ENCODE data around the gene RACK1.

RACK1 gene

DNA sequence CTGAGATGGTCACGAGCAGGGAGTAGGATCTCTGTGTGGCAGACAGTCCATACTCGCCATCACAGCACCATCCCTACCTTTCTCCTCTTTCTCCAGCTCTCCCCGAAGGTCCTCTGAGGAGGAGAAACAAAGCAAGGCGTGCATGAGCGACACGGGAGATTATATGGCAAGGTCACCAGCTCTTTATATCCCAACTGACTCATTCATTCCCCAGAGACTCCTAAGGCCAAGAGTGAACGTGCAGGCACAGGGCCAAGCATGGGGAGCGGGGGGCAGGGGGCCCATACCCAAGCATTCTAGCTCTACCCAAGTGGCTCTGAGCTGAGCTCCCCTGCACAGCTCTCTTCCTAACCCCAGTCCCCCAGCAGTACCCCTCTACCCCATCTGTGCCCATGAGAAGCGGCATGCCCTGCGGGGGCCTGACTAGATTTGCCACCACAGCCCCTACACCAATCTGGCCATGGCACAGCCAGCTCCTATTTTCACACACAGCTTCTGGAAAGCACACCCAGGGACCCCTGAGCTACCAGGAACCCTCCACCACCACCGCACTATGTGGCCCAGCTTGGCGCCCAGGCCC, 45.5 kb downstream of the RACK1 start:
- DNase-seq (ENCODE audit: low read depth in 2 of 2): no peak

DNA sequence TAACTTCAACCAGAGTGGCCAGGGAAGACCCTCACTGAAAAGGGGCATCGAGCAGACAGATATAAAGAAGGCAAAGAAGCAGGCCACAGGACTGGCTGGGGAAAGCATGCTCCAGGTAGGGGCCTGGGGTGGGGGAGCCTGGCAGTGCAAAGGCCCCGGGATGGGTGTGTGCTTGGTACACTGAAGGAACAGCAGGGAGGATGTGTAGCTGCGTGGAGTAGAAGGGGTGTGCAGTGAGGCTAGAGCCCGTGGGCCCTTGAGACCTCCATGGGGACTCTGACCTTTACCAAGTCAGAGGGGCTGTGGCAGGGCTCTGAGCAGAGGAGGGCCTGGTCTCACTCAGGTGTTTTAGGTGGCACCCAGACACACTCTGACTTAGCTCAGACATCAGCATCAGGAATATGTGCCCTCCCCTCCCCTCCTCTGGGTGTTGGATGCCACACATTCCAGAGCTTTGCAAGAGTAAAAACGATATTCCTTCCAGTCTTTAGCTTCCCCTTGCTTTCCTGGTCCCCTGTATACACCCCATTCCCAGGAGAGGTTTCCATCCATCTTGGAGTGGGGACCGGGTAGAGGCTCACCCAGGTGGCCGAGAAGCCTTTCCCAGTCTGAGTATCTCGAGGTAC, 46.3 kb downstream of the RACK1 start:
- no peak for DNase-seq (ENCODE audit: low read depth in 2 of 2)

DNA sequence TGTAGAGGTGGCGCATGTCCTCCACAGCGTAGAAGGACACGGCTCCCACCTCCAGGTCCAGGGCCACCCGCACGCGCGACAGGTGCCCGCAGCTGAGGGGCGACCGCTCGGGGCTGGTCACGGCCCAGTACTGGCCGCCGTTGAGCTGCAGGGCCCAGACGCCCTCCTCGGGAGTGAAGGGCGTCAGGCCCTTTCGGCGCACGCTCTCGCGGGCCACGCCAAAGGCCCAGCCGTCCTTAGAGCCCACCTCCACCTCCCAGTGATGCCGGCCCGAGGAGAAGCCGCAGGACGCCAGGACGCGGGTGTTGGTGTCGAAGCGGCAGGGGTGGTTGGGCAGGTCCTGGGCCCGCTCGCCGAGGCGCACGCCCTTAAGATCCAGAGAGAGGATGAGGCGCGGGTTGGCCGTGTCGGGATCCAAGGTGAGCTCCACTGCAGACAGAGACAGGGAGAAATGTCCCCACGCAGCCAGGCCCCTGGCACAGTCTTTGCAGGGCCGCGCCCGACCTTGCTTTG, 48.4 kb downstream of the RACK1 start:
- no peak for DNase-seq (ENCODE audit: low read depth in 2 of 2)

DNA sequence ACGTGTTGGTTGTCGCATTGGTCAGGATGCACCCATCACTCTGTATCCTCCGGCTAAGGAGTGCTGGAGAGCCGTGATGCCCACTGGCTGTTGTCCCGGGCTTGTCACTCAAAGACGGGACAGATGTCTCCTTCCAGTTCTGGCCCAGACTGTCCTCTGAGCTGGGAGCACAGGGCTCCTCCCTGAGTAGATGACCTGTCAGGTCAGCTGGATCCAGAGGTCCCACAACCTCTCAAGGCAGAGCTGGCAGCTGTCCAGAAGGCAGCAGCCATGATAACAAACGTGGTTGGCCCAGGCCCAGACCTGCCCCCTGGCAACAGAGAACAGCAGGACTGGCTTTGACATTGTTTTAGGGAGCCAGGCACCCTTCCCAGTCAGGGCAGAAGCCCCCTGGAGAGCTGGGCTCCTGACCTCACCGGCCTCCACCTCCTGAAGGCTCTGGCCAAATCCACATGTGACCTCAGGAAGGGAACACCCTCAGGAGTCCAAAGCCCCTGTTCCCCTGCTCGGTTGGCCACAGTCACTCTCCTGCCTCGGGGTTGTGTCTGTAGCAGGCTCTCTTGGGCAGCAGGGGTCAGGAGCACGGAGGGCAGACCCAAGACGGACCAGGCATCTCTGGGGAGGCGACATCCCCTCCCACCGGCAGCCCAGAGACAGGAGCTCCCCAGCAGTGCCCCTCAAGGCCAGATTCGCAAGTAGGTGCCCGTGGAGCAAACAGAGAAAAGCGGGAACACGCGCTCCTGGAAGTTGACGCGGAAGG, 49.0 kb downstream of the RACK1 start:
- DNase-seq (ENCODE audit: low read depth in 2 of 2): no peak

DNA sequence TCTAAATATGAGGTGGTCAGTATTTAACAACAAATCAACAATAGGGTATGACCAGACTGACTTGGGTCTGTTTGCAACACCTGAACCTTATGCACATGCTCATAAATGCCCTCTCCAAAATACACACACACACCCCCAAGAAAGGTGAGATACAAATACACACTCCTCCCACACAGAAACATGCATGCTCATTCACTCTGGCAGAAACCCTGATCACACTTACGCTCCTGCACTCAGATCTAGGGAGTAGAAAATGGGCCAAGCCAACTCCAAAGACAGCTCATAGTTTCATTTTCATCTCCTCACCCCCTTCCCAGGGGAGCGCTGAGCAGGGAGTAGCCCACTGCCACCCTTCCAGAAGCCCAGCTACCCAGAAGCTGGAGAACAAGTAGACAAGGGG, 50.0 kb downstream of the RACK1 start:
- no peak for DNase-seq (ENCODE audit: low read depth in 2 of 2)

DNA sequence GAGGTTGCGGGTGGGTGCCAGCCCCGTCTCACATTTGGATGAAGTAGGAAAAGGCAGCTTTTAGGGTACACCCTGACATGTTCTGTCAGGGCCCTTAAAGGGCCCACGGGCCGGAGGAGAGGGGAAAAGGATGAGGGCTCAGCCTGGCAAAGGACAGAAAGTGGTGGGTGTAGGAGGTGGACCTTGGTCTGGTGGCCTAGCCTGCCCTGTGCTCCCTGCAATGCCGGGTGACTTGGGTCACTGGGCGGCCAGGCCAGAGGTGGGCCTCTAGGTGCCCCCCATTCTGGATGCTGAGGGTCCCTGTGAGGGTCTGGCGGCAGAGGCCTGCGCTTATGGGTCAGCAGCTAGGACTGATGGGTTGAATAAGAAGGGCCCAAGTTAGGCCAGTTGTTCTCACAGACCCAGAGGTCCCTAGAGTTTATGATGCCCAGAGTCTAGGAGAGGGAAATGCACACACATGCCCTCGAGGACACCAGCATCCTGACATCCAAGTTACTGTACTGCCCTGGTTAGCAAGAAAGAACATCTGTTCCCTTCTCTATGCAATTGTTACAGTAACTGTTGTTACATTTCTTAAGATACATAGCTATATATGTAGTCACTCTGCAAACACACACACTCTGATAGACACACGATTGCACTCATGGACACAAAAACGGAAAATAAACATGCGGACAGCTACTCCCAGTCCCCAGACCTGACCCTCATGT, 51.2 kb downstream of the RACK1 start:
- DNase-seq (ENCODE audit: low read depth in 2 of 2): no peak

DNA sequence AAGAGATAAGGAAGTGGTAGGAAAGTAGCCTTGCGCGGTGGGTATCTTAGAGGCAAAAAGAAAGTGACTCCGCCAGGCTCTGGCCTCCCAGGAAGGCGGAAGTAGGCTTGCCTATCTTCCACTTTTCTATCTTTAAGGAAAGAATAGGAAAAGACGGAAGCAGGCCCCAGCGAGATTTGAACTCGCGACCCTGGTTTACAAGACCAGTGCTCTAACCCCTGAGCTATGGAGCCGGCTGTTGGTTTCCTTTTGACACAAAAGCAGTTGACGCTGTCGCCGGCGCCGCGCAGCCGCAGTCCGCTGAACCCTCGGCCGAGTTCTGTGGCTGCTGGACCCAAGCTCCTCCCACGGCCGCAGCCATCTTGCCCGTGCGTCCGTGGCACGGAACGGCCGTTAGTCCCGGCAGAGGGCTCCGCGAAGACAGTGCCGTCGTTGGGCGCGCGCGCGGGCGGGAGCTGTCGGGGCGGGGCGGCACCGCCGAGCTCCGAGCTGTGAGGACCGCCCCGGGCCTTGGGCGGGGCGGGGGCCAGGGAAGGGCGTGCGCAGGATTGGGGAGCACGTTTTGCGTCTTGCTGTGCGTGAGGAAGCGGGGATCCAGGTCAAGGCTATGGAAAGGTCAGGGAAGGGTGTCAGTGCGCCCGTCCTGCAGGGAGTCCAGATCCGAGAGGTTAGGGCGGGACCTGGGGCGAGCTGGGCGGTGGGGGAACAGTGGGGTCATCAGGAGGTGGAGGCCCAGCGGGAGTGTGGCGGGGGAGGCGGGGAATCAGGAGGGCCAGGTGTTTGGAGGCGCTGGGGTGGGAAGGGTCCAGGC, 52.0 kb downstream of the RACK1 start:
- peak; percentile 89 to 91 for DNase-seq (ENCODE audit: low read depth in 2 of 2)

DNA sequence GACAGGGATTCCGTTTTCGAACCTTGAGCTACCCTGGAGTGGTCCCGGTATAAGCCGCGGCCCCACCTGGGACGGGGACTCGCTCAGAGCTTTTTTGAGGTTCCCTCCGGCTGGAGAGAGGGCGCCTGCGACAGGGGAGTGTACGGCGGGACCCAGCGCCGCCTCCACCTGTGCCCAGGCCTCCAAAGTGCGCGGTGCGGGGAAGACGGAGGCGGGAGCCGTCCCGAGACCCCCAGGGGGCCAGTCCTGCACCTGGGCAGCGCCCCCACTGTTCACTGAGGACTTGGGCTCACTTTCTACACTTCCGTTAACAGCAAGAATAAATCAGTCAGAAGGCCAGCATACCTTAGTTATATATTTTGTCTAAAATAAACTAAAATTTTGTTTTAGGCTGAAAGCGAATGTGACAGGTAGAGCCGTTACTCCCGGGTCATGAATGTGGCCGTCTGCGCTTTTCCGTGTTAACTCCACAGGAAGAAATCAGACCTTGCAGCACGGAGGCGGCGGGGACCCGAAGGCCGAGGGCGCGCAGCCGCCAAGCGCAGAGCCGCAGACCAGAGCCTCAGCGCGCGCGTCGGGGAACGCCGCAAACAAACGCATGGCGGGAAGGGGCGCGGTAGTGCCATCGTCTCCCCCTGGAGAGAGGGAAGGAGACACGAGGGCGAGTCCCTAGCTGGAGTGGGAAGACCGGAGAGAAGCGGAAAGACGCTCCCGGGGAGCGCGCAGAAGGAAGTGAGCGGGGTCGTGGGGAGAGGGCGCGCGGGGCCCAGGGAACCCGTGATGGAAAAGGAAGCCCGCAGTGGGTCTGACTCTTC, 52.8 kb downstream of the RACK1 start:
- no peak for DNase-seq (ENCODE audit: low read depth in 2 of 2)

DNA sequence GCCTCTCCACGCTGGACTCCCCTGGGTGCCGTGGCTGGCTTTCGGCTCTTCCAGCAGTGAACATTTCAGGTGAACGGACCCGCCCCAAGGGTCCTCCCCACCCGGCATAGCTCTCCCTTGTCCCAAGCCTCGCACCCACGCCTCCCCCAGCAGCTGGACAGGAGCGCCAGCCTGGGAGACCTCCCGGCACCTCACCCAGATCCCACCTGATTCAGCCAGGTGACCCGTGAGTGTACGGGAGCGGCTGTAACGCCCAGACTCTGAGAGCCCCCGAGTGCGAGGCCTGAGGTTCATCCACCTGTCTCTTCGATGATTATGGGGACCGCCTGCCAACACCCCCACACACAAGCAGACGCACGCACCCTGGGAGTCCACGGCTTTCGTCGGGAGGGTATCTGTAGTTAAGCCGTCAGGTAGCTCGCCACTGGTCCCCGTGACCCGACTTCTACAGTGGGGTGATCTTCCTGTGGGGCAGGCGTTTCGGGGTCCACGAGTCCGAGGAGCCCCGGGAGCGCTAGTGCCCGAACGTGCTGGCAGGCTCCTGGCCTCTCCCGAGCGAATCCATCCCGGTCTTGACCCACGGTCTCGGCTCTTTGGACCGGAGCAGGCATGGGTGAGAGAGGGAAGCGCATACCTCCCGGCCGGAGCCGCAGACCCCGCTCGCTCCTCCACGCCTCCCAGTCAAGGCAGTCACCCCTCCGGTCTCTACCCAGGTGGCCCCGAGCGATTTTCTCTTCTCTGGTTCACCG, 53.6 kb downstream of the RACK1 start:
- no peak for DNase-seq (ENCODE audit: low read depth in 2 of 2)

DNA sequence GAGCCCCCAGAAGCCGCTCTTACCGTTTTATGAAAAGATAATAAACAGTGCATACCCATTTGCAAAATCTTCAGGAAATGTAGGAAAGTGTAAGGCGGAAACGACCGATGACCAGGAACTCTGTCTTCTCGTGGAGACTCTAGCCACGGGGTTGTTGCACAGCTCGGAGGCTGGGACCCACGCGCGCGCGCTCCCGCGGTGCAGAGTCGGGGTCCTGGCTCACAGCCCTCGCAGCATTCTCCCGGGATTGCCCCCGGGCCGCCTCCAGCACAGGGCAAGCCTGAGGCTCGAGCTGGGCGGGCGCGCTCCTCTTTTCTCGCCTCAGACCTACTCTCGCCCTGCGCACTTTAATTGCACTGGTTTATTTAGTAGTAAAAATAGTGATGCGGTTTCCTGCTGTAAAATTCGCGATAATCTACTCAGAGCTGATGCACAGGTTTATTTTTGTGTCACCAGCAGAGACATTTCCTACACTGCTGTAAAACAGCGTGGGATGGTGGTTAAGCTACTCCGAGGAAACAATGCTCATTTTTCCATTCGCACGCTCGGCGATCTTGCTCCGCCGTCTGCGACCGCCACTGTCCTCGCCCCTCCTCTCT, 54.2 kb downstream of the RACK1 start:
- DNase-seq (ENCODE audit: low read depth in 2 of 2): peak in 1 of 2 donors; percentile 46

DNA sequence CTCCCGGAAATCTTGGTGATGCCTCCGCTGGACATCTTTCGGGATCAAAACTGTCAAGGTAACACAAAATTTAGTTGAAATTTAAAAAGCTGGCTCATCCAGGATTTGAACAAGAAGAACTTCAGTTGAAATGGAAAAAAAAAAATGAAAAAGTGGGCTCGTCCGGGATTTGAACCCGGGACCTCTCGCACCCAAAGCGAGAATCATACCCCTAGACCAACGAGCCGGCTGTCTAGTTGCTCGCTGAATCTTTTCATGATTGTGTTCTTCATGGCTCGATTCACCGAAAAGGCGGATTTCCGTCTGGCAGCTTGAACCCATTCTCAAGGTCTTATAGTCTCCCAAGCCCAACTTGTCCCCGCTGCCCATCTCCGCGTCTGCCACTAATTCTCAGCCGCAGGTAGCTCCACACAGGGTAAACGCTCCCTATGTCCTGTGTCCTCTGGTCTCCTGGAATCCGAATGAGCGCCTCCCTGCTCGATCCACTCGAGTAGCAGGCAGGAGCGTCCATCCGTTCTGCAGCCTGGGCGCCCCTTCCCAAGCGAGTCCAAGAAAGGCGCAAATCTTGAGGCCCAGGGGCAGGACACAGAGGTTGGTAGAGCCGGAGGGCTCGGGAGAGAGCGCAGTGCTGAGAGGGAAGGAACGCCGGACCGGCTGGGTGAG, 54.9 kb downstream of the RACK1 start:
- peak; percentile 64 to 76 for DNase-seq (ENCODE audit: low read depth in 2 of 2)

DNA sequence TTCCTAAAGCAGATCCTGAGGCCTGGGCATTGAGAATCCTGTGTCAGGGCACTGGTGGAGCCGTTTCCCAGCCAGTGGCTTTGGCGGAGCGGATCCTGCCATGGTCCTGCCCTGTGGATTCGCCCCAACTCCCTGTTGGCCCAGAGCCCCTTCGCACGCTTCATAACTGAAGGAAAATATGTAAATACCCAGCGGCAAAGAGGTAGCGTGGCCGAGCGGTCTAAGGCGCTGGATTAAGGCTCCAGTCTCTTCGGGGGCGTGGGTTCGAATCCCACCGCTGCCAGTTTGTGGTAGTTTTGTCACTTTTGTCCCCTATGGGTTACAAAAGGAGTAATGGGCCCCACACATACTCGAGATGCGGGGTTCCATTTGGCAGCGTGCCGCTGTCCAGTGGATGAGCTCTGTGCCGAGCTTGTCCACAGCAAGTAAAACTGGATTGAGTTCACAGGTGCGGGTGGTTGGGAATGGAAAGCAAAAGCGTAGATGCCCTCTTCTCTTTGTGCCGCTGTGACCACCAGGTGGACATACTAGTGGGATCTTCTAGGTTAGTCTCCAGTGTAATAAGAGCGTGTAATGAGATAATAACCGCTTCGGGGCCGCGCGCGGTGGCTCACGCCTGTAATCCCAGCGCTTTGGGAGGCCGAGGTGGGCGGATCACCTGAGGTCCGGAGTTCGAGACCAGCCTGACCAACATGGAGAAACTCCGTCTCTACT, 56.0 kb downstream of the RACK1 start:
- DNase-seq (ENCODE audit: low read depth in 2 of 2): peak in 1 of 2 donors; percentile 71

DNA sequence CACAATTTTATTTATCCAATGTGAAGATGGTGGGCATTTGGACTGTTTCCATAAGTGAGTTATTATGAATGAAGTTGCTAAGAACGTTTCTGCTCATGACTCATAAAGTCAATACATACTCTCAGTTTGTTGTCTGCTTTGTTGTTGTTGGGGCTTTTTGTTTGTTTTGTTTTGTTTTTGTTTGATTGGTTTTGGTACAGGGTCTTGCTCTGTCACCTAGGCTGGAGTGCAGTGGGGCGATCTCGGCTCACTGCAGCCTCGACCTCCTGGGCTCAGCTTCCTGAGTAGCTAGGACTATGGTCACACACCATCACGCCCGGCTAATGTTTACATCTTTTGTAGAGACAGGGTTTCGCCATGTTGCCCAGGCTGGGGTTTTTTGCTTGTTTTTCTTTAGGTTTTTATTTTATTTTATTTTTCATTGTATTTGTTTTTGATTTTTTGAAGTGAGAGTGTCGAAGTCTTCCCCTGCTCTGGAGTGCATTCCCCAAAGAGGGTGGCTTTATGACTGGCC, 56.7 kb downstream of the RACK1 start:
- no peak for DNase-seq (ENCODE audit: low read depth in 2 of 2)
